GM18519 (cell line): Measurements from ENCODE around the gene OSER1.
"Not testable (repeated sequence)": the region's sequence is repeated elsewhere in the genome, so short reads cannot be mapped to it uniquely, and the experiment has no call there.

Experiments used
- ATAC-seq: cut with Tn5 transposase; IDR thresholded peaks from one replicate; pipeline ENCODE4 v1.9.1; 2021; ENCODE audit warnings: mild to moderate bottlenecking, moderate library complexity; ENCODE audit not compliant: unreplicated experiment, low FRiP score

OSER1 gene

DNA sequence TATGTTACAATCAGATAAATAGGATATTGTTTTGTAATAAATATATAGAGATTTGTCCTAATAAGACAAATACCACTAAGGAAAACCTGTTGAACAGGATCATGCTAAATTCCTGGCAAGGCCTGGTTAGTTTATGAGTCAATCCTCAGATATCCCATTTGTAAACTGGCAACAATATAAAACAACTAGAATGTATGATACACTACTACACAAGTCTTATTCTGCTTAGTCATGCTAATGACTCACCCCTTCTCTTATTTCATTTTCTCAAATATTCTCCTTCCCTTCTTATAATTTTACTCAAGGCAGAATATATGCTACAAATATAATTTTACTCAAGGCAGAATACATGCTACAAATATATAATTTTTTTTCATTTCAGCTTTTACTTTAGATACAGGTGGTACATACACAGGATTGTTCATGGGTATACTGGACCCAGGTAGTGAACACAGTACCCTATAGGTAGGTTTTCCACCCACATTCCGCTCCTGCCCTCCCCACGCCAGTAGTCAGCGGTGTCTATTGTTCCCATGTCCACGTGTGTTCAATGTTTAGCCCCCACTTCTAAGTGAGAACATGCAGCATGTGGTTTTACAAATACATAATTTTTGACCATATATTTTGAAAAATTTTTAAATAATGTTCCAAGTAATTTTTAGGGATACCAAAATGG is 6.3 kb downstream of the OSER1 start:
- ATAC-seq = no peak

DNA sequence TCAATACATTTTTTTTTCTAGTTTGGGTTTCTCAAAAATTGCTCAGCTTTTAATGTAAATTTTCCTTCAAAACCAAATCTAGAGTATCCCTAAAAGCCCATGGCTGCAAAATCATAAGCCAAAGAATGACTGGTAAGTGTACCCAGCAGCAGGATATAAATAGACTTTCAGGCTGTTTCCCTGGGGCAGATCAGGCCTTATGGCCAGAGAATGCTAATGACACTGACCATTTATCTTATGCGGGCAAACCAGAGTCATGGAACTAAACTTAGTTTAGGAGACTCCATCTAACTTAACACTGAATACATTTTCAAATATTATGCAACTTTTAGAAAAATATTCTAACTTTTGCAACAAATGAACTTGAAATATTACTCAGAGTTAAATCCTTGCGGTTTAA is 7.4 kb downstream of the OSER1 start:
- no peak for ATAC-seq

GRCh38 chr20:44200983-44201382 is 9.6 kb downstream of the OSER1 start:
- ATAC-seq = no peak

GRCh38 chr20:44200371-44200770 is 10.2 kb downstream of the OSER1 start:
- ATAC-seq = no peak

DNA sequence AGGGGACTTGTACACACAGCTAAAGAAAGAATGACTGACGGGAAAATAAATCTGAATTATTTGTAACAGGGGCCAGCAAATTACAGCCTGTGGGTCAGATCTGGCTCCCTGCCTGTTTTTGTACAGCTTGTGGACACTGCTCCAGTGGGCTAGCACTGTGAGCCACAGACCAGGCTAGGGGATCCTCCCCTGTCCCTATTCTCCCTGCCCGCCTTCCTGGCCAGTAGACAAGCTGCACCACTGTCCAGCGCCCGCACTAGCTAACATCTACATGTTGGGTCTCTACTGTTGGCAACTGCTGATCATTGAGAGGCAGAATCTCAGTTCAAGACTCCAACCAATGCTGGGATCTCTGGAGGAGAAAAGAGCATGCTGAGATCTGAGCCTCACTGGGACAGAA is 10.7 kb downstream of the OSER1 start:
- ATAC-seq = no peak

DNA sequence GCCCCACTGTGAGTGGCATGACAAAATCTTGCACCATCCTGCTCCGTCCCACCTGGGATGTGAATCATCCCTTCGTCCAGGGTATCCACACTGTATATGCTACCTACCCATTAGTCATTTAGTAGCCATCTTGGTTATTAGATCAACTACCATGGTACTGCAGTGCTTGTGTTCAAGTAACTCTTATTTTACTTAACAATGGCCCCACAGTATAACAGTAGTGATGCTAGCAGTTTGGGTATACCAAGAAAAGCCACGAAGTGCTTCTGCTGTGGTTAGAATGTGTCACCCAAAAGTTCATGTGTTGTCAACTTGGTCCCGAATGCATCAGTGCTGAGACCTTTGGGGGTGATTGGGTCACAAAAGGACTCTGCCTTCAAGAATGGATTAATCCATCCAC is 11.7 kb downstream of the OSER1 start:
- ATAC-seq = no peak

DNA sequence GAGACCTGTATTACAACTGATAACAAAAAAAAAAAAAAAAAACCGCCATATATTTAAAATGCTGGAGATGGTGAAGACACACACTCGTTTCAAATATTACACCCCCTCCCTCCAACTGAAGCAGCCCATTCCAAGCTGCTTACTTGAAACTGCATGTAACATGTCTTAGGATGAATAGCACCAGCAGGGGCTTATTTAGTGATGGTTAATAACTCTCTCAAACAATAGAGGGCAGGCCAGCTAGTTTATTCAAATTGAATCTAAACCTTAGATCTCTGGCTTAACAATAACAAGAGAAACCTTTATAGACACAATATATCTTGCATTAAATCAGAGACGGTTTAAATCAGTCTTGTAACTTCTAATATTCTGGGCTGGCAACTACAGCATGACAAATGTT is 14.3 kb downstream of the OSER1 start:
- ATAC-seq = no peak

DNA sequence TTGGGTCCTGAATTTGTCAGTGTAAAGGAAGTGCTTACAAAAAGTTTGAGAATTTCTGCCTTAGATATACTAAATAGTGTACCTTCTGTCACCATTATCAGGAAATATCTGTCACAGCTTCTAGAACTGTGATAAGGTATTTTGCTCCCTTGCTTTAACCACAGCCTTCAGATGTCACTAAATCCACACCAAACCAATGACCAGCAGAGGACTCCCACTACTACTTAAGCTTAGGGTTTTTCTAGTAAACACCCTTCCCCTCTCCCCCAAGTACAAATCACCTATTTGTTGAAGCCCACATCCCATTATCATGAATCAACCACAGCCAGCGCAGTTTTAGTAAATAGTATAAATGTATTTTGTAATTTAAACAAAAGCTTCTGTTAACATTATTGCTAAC is 15.0 kb downstream of the OSER1 start:
- no peak for ATAC-seq

GRCh38 chr20:44193801-44194200 is 16.8 kb downstream of the OSER1 start:
- no peak for ATAC-seq

GRCh38 chr20:44191640-44192039 is 18.9 kb downstream of the OSER1 start:
- ATAC-seq = not testable (repeated sequence)

GRCh38 chr20:44190197-44190852 is 20.2 kb downstream of the OSER1 start:
- not testable (repeated sequence) for ATAC-seq

DNA sequence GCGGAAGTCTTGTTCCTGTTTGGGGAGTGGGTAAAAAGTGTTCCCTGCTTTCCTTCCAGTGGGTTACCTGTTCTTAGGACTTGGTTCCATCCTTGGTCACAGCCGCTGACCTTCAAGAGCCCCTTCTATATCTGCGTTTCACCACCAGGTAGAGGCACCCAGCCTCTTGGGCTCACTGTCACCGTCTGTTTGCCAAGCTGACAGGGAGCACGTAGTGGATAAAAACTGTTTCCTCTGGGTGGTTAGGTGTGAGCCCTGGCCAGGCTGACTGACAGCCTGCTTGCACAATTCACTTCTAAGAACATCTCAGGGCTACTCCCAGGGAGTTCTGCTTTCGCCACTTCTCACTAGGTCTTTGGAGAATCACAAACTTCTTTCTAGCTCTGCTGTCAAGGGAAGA is 21.8 kb downstream of the OSER1 start:
- no peak for ATAC-seq

- ATAC-seq = no peak
These were observed 22.5 kb downstream of the OSER1 start for GRCh38 chr20:44187772-44188709.

- no peak for ATAC-seq
These were observed 23.4 kb downstream of the OSER1 start, which contains the start of gene JPH2 for GRCh38 chr20:44187054-44187771. JPH2 (minus strand) TSS chr20:44187188; CDS start chr20:44186705, 483 bp downstream.

GRCh38 chr20:44186674-44187053 is 23.9 kb downstream of the OSER1 start:
- ATAC-seq = no peak

DNA sequence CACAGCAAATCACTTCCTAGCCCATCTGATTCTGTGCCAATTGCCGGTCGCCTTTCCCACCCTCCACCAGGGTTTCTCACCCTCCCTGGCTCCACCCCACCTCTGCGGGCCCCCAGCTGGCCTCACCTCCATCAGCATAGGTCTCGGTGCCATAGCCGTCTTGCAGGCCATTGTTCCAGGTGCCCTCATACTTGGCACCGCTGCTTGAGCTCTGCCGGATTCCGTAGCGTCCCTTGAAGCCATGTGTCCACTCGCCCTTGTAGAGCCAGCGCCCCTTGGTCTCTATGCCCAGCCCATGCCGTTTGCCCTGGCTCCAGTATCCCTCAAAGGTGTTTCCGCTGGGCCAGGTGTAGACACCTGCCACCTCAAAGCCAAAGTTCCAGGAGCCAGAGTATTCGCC is 24.4 kb downstream of the OSER1 start:
- no peak for ATAC-seq

- ATAC-seq = no peak
These were observed 25.0 kb downstream of the OSER1 start for GRCh38 chr20:44185574-44185973.

DNA sequence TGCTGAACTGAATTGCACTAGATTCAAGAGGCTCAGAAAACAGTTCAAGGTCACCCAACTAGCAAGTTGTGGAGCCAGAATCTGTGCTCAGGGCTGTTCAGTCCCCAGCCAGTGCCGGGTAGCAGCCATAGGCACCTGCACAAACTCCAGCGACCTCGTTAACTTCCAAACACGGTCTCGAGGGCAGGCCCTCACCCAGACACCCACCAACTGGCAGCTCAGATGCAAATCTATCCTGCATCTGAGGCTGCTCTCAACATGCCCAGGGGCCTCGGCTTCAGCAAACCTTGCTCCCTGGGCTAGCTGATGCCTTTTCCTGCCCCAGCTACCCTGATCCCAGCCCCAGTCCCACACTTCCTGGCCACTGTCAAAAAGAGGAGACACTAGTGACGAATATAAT is 27.3 kb downstream of the OSER1 start:
- ATAC-seq = no peak

DNA sequence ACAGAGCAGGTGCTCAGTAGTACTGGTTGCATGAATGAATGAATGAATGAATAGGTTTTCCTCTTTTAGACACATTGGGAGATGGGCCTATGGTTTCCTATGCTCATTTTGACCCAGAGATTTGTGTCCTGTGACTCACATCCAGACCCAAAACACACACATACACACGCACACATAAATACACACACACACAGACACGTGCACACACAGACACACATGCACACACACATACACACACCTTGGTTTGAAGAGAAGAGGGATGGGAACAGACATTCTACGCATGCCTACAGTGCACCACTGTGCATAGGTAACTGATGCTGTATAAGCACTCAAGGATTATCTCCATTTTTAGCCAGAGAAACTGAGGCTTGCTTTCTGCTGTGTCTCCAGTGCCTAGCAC is 27.7 kb downstream of the OSER1 start:
- ATAC-seq = no peak

GRCh38 chr20:44182135-44182765 is 28.3 kb downstream of the OSER1 start:
- no peak for ATAC-seq
